Lung (tissue), 12 donors: ENCODE data around the gene TGFB2. TPM values are rescaled to one million over a fixed set of nuclear protein-coding genes. Genes with fewer than 3 reads are reported as not detected.

ENCODE experiments used
- ATAC-seq: fragments of 200-7000 bp; cut with Tn5 transposase; one replicate; pipeline ENCODE4 v1.9.1; 2020; ENCODE audit warnings: moderate number of reproducible peaks; ENCODE audit not compliant: insufficient read depth, low FRiP score
- DNase-seq, 3 donors: peaks; one replicate each; pipeline ENCODE4 v3.0.0-alpha.2; 2013 to 2017
- H3K27ac ChIP-seq, 2 donors: one replicate each; pipeline ENCODE4 v1.5.1; 2013; ENCODE audit warnings: mild to moderate bottlenecking in 2 of 2, moderate library complexity in 2 of 2, control low read depth in 1 of 2, inconsistent platforms in 1 of 2, low read depth in 1 of 2, low read length in 1 of 2
- H3K27me3 ChIP-seq, 3 donors: one replicate each; pipeline ENCODE4 v1.5.1; 2013; ENCODE audit warnings: low read length in 2 of 3; ENCODE audit not compliant: control insufficient read depth in 3 of 3, insufficient read depth in 3 of 3
- H3K36me3 ChIP-seq, 4 donors: one replicate each; pipeline ENCODE4 v1.5.1; 2013; ENCODE audit warnings: low read length in 4 of 4, mild to moderate bottlenecking in 1 of 4, moderate library complexity in 1 of 4; ENCODE audit not compliant: control insufficient read depth in 4 of 4, insufficient read depth in 4 of 4
- H3K4me1 ChIP-seq, 5 donors: one replicate each; pipeline ENCODE4 v1.5.1; 2013; ENCODE audit warnings: low read length in 5 of 5, mild to moderate bottlenecking in 2 of 5, moderate library complexity in 1 of 5; ENCODE audit not compliant: control insufficient read depth in 5 of 5, insufficient read depth in 5 of 5
- H3K4me3 ChIP-seq: one replicate; pipeline ENCODE4 v1.5.1; 2013; ENCODE audit warnings: mild to moderate bottlenecking, control low read depth, moderate library complexity
- H3K9ac ChIP-seq, 2 donors: one replicate each; pipeline ENCODE4 v1.5.1; 2013; ENCODE audit warnings: low read length in 2 of 2, control low read depth in 1 of 2; ENCODE audit not compliant: insufficient read depth in 1 of 2
- H3K9me3 ChIP-seq, 4 donors: one replicate each; pipeline ENCODE4 v1.5.1; 2013; ENCODE audit warnings: low read length in 3 of 4, mild to moderate bottlenecking in 1 of 4, moderate library complexity in 1 of 4; ENCODE audit not compliant: control insufficient read depth in 4 of 4, insufficient read depth in 3 of 4
- CTCF ChIP-seq: IDR thresholded peaks from 2 replicates; pipeline ENCODE4 v1.5.1; 2012; ENCODE audit warnings: mild to moderate bottlenecking; ENCODE audit errors: control extremely low read depth, extremely low read depth
- WGBS, 2 donors: extraction: QIAGEN DNeasy Blood & Tissue Kit; methylation state at CpG; one replicate each; pipeline ENCODE4 v1.1.7; 2013; 5-methylcytosine and 5-hydroxymethylcytosine counted together
- polyA plus RNA-seq, 2 donors: library from polyadenylated mRNA; stranded (reverse); fragments of 200-250 nt; gene quantifications; one replicate each; pipeline ENCODE4 v1.2.1, GENCODE V29; 2013
- total RNA-seq, 2 donors: library from RNA; depleted of rRNA in 1 of 2; stranded (reverse); fragments of >200 nt in 1 of 2; gene quantifications; one replicate each; pipeline ENCODE4 v1.2.1, GENCODE V29; 2014 to 2021
- donor health status: control.
- donor health status: control.
- donor health status: Bipolar disorder and iron deficiency.
- donor health status: healthy.
- donor health status: DM: yes; HTN: yes; CAD: no.

Gene TGFB2
- total and polyA plus RNA-seq, 4 donors, result 1.9 to 53.7 (median 3.8) TPM

GRCh38 chr1:218346391-218347204 is 1.5 kb downstream of the TGFB2 start:
- no peak for TF ChIP-seq CTCF
- Histone ChIP-seq H3K9ac (peak overlapping the region; percentile 86 to 96), H3K27ac (peak overlapping the region; percentile 51 to 90), H3K36me3 (peaks cover 0 to 4% (median 0%) of the 10 kb centered on the region in 4 donors), H3K4me1 (peaks cover 0 to 35% (median 2%) of the 10 kb centered on the region in 5 donors), H3K27me3 (no peaks in the 10 kb centered on the region), H3K9me3 (no peaks in the 10 kb centered on the region), H3K4me3 (peak overlapping the region; percentile 64)
- ATAC-seq, result no peak
- 0 to 1% methylated on average over 39 of the region's 39 CpGs for WGBS, 2 donors
- peak; percentile 46 to 70 (median 69) for DNase-seq

- Histone ChIP-seq H3K9me3 (no peaks in the 10 kb centered on the region), H3K27me3 (no peaks in the 10 kb centered on the region), H3K36me3 (peaks cover 0 to 4% (median 0%) of the 10 kb centered on the region in 4 donors), H3K27ac (peak overlapping the region; percentile 12 to 63), H3K4me3 (peak overlapping the region; percentile 48), H3K9ac (peak overlapping the region; percentile 86 to 96), H3K4me1 (peaks cover 0 to 41% (median 3%) of the 10 kb centered on the region in 5 donors)
- TF ChIP-seq CTCF, result no peak
- DNase-seq, result peak; percentile 84 to 94 (median 91)
- 1 to 2% methylated on average over 14 of the region's 14 CpGs for WGBS, 2 donors
- no peak for ATAC-seq
Observed at GRCh38 chr1:218347336-218347722, 2.2 kb downstream of the TGFB2 start.

GRCh38 chr1:218347723-218348627 is 2.8 kb downstream of the TGFB2 start:
- no peak for ATAC-seq
- peak overlapping the region; percentile 86 to 96 for H3K9ac ChIP-seq

More at GRCh38 chr1:218347723-218348627, 2.8 kb downstream of the TGFB2 start:
- Histone ChIP-seq H3K9me3 (no peaks in the 10 kb centered on the region), H3K4me3 (peak overlapping the region; percentile 48), H3K4me1 (peaks cover 0 to 46% (median 3%) of the 10 kb centered on the region in 5 donors), H3K27ac (peak overlapping the region in 1 of 2 donors; percentile 63), H3K27me3 (no peaks in the 10 kb centered on the region), H3K36me3 (peaks cover 0 to 4% (median 2%) of the 10 kb centered on the region in 4 donors)
- WGBS, 2 donors, result 11 to 16% methylated on average over 9 of the region's 9 CpGs
- DNase-seq, result peak; percentile 89 to 97 (median 97)
- TF ChIP-seq CTCF, result no peak
